OCI-LY1 (cell line): Measurements from ENCODE around the gene SLC44A3.

ENCODE experiments used
- H2AFZ ChIP-seq: fragments of 200-600 bp; sonication (generic), shearing (Covaris generic); 2 replicates; pipeline ENCODE4 v1.6.0; 2014; ENCODE audit warnings: antibody characterized with exemption, mild to moderate bottlenecking, low read length
- H3F3A ChIP-seq: fragments of 200-600 bp; sonication (generic), shearing (Covaris generic); 2 replicates; pipeline ENCODE4 v1.6.0; 2014; ENCODE audit warnings: mild to moderate bottlenecking, antibody characterized with exemption, low read length, moderate library complexity; ENCODE audit not compliant: insufficient read depth
- H3K27ac ChIP-seq: fragments of 200-600 bp; sonication (generic); 2 replicates; pipeline ENCODE4 v1.5.1; 2014; ENCODE audit warnings: low read length, mixed run types, mild to moderate bottlenecking, low read depth; ENCODE audit not compliant: poor library complexity, severe bottlenecking
- H3K27me3 ChIP-seq: fragments of 200-600 bp; sonication (generic); 2 replicates; pipeline ENCODE4 v1.6.0; 2014; ENCODE audit warnings: antibody characterized with exemption, mild to moderate bottlenecking, low read length, moderate library complexity; ENCODE audit not compliant: insufficient read depth
- H3K36me3 ChIP-seq: fragments of 200-600 bp; sonication (generic); 2 replicates; pipeline ENCODE4 v1.6.1; 2014; ENCODE audit warnings: mild to moderate bottlenecking, antibody characterized with exemption, low read length, moderate library complexity, mixed read lengths; ENCODE audit not compliant: insufficient read depth
- H3K4me1 ChIP-seq: fragments of 200-600 bp; sonication (generic); 2 replicates; pipeline ENCODE4 v1.5.1; 2014; ENCODE audit warnings: mild to moderate bottlenecking, low read length, moderate library complexity; ENCODE audit not compliant: insufficient read depth, severe bottlenecking
- H3K4me2 ChIP-seq: fragments of 200-600 bp; sonication (generic), shearing (Covaris generic); 2 replicates; pipeline ENCODE4 v1.6.1; 2014; ENCODE audit warnings: low read length
- H3K4me3 ChIP-seq: fragments of 200-600 bp; sonication (generic); 2 replicates; pipeline ENCODE4 v1.5.1; 2014; ENCODE audit warnings: low read length, low read depth, mild to moderate bottlenecking, mixed read lengths; ENCODE audit not compliant: poor library complexity, severe bottlenecking
- H3K79me2 ChIP-seq: fragments of 200-600 bp; shearing (Covaris generic); 2 replicates; pipeline ENCODE4 v1.6.1; 2016; ENCODE audit warnings: mixed run types, low read length, mixed read lengths; ENCODE audit not compliant: insufficient read depth
- H3K9ac ChIP-seq: fragments of 200-600 bp; sonication (generic), shearing (Covaris generic); 2 replicates; pipeline ENCODE4 v1.6.1; 2014; ENCODE audit warnings: mild to moderate bottlenecking, low read length, mixed read lengths
- H3K9me2 ChIP-seq: fragments of 200-600 bp; sonication (generic), shearing (Covaris generic); 2 replicates; pipeline ENCODE4 v1.6.1; 2014; ENCODE audit warnings: low read depth, mild to moderate bottlenecking, low read length, mixed read lengths
- H3K9me3 ChIP-seq: fragments of 200-600 bp; shearing (Covaris generic); 2 replicates; pipeline ENCODE4 v1.6.1; 2014; ENCODE audit warnings: low read length, mixed read lengths
- H4K20me1 ChIP-seq: fragments of 200-600 bp; sonication (generic), shearing (Covaris generic); 2 replicates; pipeline ENCODE4 v1.6.0; 2016; ENCODE audit warnings: mild to moderate bottlenecking, low read length; ENCODE audit not compliant: insufficient read depth
- CTCF ChIP-seq: fragments of 200-600 bp; sonication (generic), shearing (Covaris generic); IDR thresholded peaks from 2 replicates; pipeline ENCODE4 v1.5.1; 2017; ENCODE audit warnings: mild to moderate bottlenecking, antibody characterized with exemption, low read length, moderate library complexity, mixed read lengths
- EZH2 ChIP-seq: fragments of 200-600 bp; sonication (generic), shearing (Covaris generic); IDR thresholded peaks from 2 replicates; pipeline ENCODE4 v1.8.0; 2017; ENCODE audit warnings: borderline replicate concordance, mixed run types, mild to moderate bottlenecking, antibody characterized with exemption, low read length, moderate library complexity, mixed read lengths

The SLC44A3 gene

GRCh38 chr1:94801919-94802546 lies 18.1 kb upstream of the SLC44A3 start:
- Histone ChIP-seq H3K9me3 (no peaks in the 10 kb centered on the region), H3K79me2 (no peaks in the 10 kb centered on the region), H4K20me1 (no peaks in the 10 kb centered on the region), H3K4me3 (no peak overlapping the region), H3K9me2 (no peaks in the 10 kb centered on the region), H3K9ac (no peak overlapping the region), H3K4me2 (peak overlapping the region; percentile 46), H3K27me3 (no peaks in the 10 kb centered on the region), H3K4me1 (peaks cover 8% of the 10 kb centered on the region), H3K36me3 (no peaks in the 10 kb centered on the region), H3K27ac (no peak overlapping the region), H3F3A (no peaks in the 10 kb centered on the region), H2AFZ (0 out of 2 replicates have a peak overlapping the region, but pooled peaks have one; percentile 74)
- TF ChIP-seq CTCF (peak; percentile 53; the same call in 1 of the 2 replicates), EZH2 (no peak)

DNA sequence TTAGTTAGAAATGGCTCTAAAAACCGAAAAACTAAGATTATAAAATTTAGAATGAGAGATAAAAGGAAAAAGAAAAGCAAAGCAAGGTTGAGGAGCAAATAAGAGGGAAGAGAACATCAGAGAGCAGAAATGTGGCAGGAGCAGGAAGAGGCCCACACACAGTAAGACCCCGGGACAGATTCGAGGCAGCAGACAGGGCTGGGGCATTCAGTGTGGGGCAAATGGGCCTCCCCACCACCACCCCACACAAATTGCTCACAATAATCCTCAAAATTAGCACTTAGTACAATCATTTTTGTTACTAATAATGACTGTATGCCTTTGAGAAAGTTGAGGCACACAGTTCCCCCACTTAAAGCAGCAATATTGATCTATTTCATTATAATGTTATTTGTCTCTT lies 17.1 kb upstream of the SLC44A3 start:
- Histone ChIP-seq H3K27ac (no peak overlapping the region), H3K9me3 (no peaks in the 10 kb centered on the region), H3K27me3 (no peaks in the 10 kb centered on the region), H2AFZ (no peak overlapping the region), H3K9ac (no peak overlapping the region), H3K36me3 (no peaks in the 10 kb centered on the region), H4K20me1 (no peaks in the 10 kb centered on the region), H3K79me2 (no peaks in the 10 kb centered on the region), H3K4me1 (peaks cover 8% of the 10 kb centered on the region), H3K4me3 (no peak overlapping the region), H3F3A (no peaks in the 10 kb centered on the region), H3K4me2 (no peak overlapping the region), H3K9me2 (no peaks in the 10 kb centered on the region)
- TF ChIP-seq CTCF (no peak), EZH2 (no peak)

DNA sequence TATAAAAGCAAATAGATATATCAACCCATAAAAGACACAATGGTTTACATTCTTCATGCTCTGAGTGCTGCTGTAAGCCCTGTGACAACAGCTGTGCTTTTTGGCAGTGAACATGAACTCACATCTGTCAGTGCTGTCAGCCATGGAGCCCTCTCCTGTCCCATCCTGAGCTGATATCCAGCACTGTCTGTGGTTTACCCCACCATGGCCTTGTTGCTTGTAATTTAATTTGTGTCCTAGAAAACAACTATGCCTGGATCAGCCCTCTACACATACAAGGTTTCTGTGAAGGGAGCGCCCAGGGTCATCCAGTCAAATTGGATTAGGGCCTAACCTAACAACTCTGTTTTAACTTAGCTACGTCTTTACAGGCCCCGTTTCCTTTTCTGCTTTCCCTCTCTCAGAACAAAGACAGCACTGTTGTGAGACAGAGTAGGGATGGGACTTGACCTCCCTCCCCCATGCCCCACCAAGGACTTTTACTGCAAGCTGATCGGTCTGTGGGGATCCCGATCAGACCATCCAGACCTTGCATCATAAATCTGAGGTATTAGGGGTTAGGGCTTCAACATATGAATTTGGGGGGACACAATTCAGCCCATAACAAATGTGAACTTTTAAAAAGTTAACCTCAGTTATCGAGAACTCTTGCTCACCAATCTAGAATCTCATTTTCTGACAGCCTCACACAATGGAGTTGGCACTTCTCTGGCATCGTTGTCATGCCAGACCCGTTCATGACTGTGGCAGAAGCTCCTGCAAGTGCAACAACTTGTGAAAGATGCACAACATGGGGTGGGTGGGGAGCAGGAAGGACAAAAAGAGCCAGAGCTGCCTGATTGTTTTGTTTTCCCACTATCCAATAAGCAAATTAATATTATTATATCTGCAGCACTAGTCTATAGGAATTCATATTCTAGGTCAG lies 16.4 kb upstream of the SLC44A3 start:
- H3K79me2 ChIP-seq, result no peaks in the 10 kb centered on the region
- no peaks in the 10 kb centered on the region for H4K20me1 ChIP-seq
- H3K27me3 ChIP-seq, result no peaks in the 10 kb centered on the region
- H2AFZ ChIP-seq, result no peak overlapping the region
- no peak for TF ChIP-seq CTCF
- TF ChIP-seq EZH2, result no peak
- no peak overlapping the region for H3K4me3 ChIP-seq
- H3F3A ChIP-seq, result no peaks in the 10 kb centered on the region
- no peak overlapping the region for H3K27ac ChIP-seq
- no peak overlapping the region for H3K9ac ChIP-seq
- no peak overlapping the region for H3K4me2 ChIP-seq
- peaks cover 8% of the 10 kb centered on the region for H3K4me1 ChIP-seq
- no peaks in the 10 kb centered on the region for H3K36me3 ChIP-seq
- no peaks in the 10 kb centered on the region for H3K9me3 ChIP-seq
- no peaks in the 10 kb centered on the region for H3K9me2 ChIP-seq
